Raji (cell line): ENCODE data around the gene PLA2G4F.

Experiments
- POLR2A ChIP-seq: IDR thresholded peaks from 2 replicates; pipeline ENCODE4 v1.6.1; 2011; ENCODE audit warnings: low read depth, low read length, control low read depth; ENCODE audit not compliant: insufficient read depth

Gene PLA2G4F

DNA sequence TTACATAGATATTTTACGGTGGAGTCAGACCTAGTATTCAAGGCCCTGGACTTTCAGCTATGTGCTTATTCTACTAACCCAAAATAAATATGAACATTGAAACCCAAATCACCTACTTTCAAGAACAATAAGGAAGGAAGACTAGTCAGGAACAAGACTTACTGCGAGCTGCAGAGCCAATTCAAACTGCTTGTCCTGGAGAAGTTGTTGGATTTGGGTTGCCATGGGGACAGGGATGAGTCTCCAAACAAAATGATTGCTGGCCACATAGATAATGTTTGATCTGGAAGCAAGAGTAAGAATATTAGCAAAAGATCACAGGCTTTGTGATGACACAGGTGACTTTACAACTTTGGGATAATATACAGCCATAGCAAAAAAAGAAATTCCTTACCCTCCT lies 21.6 kb upstream of the PLA2G4F start:
- TF ChIP-seq POLR2A: no peak

- no peak for TF ChIP-seq POLR2A
Observed at GRCh38 chr15:42175671-42176070, 19.2 kb upstream of the PLA2G4F start.

DNA sequence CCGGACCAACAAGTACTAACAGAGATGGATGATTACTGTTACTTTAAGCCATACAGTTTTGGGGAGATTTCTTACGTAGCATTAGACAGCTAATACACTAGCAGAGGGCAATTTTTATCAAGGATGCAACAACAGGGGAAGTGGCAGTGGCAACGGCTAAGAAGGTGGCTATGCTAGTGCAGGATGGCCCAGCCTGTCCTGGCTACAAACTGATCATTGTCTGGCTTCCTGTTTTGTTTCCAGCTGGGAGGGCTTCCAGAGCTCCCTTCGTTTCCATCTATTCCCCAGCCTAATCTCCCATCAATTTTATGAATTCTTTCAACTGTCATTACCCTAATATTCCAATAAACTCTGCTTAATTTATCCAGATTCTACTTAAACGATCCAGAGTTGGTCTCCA lies 16.0 kb upstream of the PLA2G4F start:
- TF ChIP-seq POLR2A: no peak

- TF ChIP-seq POLR2A: no peak
Observed at GRCh38 chr15:42171795-42172194, 15.4 kb upstream of the PLA2G4F start.

GRCh38 chr15:42171122-42171521 lies 14.7 kb upstream of the PLA2G4F start:
- no peak for TF ChIP-seq POLR2A

DNA sequence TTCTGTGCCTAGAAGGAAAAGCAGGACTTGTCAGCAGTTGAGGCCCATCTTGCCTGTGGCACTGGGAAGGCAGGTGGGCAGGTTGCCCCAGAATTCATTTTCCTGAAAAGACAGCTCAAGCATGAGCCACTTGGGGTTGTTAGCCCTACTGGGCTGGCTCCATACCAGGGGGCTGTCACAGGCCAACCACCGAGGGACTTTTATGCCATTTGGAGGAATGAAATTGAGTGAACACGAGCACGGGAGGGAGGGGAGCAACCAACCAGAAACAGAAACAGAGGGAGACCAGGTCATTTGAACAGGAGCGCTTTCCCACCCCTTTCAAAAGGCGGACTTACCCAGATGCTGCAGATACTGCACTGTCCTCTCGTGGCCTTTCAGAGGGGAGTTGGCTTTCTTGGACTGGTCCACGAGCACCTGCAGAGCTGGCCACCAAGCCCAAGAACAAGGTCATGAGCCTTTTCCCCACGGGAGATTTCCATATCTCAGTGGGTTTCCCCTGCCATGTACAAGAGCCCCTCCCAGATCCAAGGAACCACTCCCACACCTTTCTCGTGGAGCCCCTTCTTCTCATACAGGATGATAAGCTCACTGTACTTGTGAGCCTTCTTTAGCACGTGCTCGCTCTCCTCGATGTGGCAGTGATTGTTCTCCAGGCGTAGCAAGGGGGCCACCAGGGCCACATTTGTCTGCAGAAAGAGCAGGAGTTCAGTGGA lies 9.9 kb upstream of the PLA2G4F start:
- TF ChIP-seq POLR2A: no peak

- no peak for TF ChIP-seq POLR2A
Observed at GRCh38 chr15:42165106-42165505, 8.7 kb upstream of the PLA2G4F start.

DNA sequence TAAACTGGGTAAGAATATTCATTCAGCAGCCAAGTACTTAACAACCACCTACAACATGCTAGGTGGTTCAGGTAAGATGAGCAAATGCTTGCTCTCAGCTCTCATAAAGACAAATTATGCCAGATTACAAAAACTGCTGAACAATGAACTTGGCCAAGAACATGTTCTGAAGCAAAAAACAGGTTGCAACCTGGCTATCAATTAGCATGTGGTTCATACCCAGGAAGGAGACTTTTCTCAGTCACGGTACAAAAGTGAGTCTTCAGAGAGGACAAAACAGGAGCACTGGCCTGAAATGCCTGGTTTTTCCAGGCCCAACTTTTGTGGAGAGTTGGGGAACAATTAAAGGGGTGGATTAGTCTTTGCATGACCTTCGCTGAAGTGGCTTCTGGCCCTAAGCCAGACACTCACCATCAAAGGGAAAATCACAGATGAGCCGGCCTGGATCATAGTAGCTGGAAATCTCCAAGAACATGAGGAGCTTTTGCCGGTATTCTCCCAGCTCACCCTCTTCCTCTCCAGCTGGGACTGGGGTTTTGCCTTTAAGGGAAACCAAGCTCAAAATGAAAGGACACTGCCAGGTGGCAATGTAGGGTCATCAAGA lies 7.6 kb upstream of the PLA2G4F start:
- TF ChIP-seq POLR2A: no peak

DNA sequence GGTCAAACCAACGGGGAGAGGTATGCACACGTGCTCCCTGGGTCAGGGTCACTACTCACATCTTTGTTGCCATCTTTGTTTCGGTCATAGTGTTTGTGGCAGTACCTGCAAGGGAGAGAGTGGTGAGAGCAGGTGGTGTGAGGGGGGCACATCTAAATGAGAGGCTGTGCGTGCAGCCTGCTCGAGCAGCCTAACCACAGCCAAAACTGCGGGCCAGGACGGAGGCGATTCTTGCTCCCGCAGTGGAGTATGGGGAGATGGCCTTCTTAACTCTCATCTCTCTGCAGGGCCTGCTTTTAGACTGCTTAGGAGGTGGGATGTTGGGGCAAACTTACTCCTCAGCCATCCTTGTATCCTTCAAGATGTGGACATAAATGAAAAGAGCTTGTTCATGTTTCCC lies 6.9 kb upstream of the PLA2G4F start:
- no peak for TF ChIP-seq POLR2A

- TF ChIP-seq POLR2A: no peak
Observed at GRCh38 chr15:42160136-42160535, 3.7 kb upstream of the PLA2G4F start.

DNA sequence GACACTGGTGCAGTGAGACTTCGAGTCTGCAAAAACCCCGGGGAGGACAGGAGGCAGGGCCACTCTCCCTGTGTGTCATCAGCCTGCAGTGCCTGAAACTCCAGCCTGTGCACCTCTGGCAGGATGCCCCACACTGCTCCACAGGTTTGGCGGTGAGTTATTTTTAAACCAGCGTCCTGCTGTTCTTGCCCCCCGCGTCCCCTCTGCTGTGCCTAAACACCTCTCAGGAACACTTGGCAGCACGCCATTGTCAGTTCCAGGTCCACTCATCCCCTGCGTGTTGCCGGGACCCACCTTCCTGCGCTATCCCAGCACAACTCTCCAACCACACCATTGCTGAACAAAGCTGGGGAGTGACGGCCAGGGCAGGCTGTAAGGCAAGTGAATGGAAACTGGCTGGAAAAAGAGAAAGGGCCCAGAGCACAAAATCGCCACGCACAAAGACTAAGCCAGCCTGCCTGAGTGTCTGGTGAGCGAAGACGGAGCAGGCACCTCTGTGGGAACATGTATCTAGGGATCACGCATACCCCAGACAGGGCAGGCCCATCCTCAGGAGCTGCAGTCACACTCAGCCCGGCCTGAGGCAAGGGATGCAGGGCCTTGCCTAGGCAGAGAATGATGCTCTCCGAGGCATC lies 3.1 kb upstream of the PLA2G4F start:
- TF ChIP-seq POLR2A: no peak

GRCh38 chr15:42158941-42159340 lies 2.5 kb upstream of the PLA2G4F start:
- no peak for TF ChIP-seq POLR2A

DNA sequence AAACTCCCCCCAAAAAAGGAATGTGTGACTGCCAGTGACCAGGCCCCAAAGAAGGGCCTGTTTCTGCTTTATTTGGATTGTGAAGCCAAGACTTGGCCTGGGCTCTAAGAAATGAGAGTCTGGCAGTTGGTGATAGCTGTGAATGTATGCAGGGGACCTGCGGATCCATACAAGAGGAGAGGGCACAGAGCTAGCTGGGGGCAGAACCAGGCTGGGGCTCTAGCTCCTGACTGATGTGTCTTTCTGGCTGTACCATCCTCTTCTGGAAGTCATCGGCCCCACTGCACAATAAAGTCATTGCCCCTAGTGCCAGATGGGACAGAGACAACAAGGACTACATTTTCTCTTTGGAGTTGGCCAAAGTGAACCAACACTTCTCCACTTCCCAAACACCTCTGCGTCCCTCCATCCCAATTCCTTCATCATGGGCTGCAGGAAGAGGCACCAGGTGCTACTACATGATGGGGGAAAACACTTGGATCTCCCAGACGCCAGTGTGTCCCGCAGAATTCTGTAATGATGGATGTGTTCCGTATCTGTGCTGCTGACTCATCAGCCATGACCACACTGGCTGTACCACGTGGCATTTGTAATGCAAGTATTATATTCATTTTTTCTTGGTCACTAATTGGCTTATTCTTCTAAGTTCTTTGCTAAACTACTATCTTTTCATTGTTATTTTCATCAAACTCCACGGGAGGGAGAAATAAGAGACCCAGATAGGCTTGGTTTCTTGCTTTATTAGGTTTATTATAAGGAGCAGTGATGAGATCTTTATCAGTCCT lies 1.7 kb upstream of the PLA2G4F start:
- no peak for TF ChIP-seq POLR2A

- no peak for TF ChIP-seq POLR2A
Observed at GRCh38 chr15:42157381-42157780, 945 bp upstream of the PLA2G4F start.

DNA sequence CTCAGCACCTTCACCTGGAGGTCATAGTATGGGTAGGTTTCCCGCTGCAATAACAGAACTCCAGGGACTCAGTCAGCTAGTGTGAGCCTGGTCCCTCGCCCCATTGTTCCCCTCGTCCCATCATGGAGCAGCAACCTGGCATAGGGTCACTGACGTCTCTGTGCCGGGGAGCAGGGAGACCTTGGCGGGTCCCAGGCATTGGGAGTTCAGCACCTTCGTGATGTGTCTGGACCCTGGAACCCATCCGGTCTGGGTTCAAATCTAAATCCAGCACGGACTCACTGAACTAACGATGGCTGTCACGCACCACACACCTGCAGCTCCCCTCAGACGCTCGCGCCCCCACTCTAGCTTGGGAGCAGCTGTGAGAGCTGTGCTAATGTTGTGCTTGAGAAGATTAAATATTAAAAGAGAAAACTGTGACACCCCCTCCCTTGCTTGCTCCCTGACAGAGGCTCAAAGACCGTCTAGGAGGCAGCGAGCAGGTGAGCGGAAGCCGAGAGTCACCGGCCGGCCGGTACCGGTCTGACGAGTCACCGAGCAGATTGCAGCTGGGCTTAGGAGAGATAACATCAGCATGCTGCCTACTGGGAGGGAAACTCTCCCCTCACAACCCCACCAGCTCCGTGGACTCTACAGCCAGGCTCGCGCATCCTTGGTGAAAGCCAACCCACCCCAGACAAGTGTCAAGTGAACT lies 742 bp downstream of the PLA2G4F start:
- no peak for TF ChIP-seq POLR2A
